Measurements from ENCODE around the gene ARHGDIG.

Gene ARHGDIG

DNA sequence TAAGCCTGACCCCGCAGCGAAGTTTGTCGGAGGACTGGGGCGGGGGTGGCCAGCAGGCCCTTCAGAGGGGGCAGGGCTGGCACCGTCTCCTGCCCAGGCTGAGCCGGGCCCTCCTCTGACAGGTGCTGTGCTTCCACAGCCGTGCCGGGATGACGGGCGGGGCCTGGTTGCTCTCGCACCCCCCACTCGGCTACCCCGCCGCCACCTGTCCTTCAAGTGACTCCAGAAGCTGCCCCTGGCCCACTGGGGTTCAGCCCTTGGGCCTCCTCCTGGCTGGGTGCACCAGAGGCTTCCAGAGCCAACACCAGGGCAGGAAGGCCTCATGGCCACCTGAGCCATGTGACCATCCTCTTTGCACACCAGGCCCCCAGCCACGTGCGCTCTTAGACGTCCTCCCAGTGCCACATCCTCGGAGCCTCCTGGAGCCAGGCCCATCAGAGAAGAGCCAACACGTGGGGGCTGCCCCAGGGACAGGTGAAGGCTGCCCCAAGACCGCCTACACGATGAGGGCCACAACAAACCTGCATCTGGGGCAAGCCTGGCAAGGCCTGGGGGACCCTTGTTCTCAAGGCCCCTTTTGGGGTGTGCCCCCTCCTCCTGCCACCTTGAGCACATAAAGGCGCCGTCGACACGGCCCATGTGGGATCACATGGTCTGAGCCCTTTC is 9.8 kb downstream of the ARHGDIG start:
- no peak for DNase-seq
- no peak for TF ChIP-seq POLR2A (IDR thresholded peaks at IDR 0.05; ENCODE audit: low read length)
- TF ChIP-seq GATA1 (IDR thresholded peaks at IDR 0.05; ENCODE audit: low read depth, low read length) = no peak

DNA sequence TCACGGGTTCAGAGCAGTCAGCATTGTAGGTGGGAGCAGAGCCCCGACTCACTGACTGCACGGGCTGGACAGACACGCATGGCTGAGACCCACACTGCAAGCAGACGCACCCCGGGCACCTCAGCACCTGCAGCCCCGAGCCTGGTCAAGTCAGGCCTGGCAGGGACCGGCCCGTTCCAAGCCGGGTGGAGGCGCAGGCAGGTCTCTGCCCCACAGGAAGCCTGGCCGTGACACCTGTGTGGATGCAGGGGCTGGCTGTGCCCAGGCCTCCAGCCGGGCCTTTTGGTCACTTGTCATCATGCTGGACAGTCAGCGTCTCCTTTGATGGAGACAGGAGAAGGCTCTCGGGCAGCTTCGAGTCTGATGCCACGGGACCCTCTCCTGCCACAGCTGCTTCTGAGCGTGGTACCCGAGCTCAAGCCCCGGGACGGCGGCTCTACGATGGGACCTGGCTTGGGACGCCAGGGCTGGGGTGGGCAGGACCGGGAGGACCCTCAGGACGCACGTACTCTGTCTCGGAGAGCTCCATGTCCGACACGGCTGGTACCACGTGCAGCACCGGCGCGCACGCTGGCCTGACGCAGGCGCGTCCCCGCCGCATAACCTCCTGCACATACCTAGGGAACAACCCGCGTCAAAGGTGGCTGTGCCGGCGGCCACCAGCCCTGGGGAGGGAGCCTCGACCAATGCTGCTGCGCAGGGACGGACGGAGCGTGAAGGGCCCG is 10.5 kb downstream of the ARHGDIG start:
- TF ChIP-seq GATA1 (IDR thresholded peaks at IDR 0.05; ENCODE audit: low read depth, low read length) (no peak), POLR2A (IDR thresholded peaks at IDR 0.05; ENCODE audit: low read length) (no peak)
- DNase-seq = no peak

DNA sequence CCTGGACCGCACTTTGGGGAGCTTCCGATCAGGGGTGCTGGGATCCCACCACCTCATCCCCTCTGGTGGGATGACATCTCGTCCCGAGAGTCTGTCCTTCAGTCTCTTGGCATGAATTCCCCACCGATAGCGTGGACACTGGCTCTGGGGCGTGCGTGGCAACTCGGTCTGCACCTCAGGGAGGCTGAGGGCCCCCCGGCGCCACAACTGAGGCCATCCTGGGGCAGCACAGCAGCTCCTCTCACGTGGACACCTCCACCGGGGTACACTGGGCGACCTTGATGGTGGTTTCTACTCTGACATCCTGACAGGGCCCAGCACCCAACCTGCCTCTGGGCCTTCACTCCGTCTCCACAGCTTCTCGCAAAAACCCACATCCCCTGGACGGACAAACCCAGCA is 11.1 kb downstream of the ARHGDIG start:
- TF ChIP-seq POLR2A (IDR thresholded peaks at IDR 0.05; ENCODE audit: low read length) (no peak), GATA1 (IDR thresholded peaks at IDR 0.05; ENCODE audit: low read depth, low read length) (no peak)
- no peak for DNase-seq

DNA sequence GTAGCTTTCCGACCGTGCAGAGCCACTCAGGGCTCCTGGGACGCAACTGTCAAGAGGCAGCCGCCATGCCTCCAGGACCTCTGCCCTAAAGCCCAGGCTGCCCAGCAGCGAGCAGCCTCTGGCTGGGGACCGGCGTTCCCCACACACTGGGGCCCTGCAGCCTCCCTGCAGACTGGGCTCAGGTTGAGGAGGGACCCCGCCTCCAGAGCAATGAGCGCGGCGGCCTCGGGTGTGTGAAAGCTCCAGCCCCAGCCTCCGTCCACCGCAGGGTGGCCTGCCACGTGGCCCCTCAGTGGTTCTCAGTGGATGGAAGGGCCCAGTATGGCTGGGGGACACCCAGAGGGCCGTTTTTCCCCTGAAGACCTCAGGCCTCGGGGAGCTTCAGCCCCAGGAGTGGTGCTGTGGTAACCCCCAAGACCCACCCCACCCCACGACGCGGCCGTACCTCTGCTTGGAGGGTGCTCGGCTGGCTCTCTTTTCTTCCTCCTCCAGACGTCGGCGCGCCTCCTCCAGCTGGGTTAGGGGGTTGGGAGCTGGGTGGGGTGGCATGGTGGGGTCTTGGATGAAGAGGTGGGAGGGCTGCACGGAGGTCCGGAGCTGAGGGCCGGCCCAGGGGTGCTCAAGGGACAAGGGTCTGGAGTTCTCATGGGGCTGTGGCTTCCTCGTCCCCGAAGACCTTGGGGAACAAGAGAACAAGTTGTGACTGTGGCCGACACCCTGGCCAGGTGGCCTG is 12.8 kb downstream of the ARHGDIG start:
- DNase-seq = no peak
- no peak for TF ChIP-seq POLR2A (IDR thresholded peaks at IDR 0.05; ENCODE audit: low read length)
- no peak for TF ChIP-seq GATA1 (IDR thresholded peaks at IDR 0.05; ENCODE audit: low read depth, low read length)

GRCh38 chr16:296276-296675 is 15.9 kb downstream of the ARHGDIG start:
- DNase-seq = no peak

DNA sequence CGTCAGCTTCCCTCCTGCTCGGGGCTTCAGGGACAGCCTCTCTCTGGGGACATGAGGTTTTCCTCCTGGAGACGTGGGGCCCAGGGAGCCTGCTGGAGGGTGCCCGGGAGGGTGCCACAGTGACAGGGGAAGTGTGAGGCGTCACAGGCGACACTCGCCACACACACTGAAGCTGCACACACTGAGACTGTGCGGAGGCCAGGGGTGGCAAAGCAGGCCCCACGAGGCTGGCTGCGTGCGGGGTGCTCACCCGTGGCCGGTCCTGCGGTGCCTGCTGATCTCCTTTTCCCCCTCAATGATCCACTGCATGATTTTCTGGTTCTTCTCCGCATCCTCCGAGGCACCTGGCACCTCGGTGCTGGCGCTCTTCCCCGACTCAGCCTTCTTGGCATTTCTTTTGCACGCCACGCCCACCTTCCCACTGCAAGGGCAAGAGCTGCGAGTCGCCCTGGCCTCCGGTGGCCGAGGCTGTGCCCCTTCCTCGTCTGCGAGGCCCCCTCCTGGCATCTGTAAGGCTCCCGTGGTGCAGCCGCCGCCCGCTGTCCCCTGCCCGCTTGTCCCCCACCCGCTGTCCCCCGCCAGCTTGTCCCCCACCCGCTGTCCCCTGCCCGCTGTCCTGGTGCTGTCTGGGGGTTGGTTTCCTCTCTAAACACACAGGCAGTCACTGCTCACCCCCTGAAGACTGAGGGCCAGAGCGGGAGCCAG is 16.6 kb downstream of the ARHGDIG start:
- TF ChIP-seq POLR2A (IDR thresholded peaks at IDR 0.05; ENCODE audit: low read length) (no peak), GATA1 (IDR thresholded peaks at IDR 0.05; ENCODE audit: low read depth, low read length) (no peak)

More at GRCh38 chr16:296276-296675, 15.9 kb downstream of the ARHGDIG start:
- no peak for TF ChIP-seq POLR2A (IDR thresholded peaks at IDR 0.05; ENCODE audit: low read length)
- no peak for TF ChIP-seq GATA1 (IDR thresholded peaks at IDR 0.05; ENCODE audit: low read depth, low read length)

GRCh38 chr16:297832-298231 is 17.4 kb downstream of the ARHGDIG start:
- no peak for TF ChIP-seq GATA1 (IDR thresholded peaks at IDR 0.05; ENCODE audit: low read depth, low read length)
- TF ChIP-seq POLR2A (IDR thresholded peaks at IDR 0.05; ENCODE audit: low read length) = no peak
- no peak for DNase-seq

More for the DNA sequence above, 16.6 kb downstream of the ARHGDIG start:
- DNase-seq = no peak

GRCh38 chr16:301235-301634 is 20.8 kb downstream of the ARHGDIG start:
- TF ChIP-seq GATA1 (IDR thresholded peaks at IDR 0.05; ENCODE audit: low read depth, low read length) = no peak
- no peak for TF ChIP-seq POLR2A (IDR thresholded peaks at IDR 0.05; ENCODE audit: low read length)
- DNase-seq = no peak

GRCh38 chr16:301950-302349 is 21.6 kb downstream of the ARHGDIG start:
- no peak for DNase-seq
- TF ChIP-seq POLR2A (IDR thresholded peaks at IDR 0.05; ENCODE audit: low read length) = no peak
- no peak for TF ChIP-seq GATA1 (IDR thresholded peaks at IDR 0.05; ENCODE audit: low read depth, low read length)

GRCh38 chr16:303760-304505 is 23.5 kb downstream of the ARHGDIG start:
- DNase-seq = peak; percentile 23 to 31
- TF ChIP-seq POLR2A (IDR thresholded peaks at IDR 0.05; ENCODE audit: low read length) = no peak
- TF ChIP-seq GATA1 (IDR thresholded peaks at IDR 0.05; ENCODE audit: low read depth, low read length) = no peak

- no peak for DNase-seq
- TF ChIP-seq POLR2A (IDR thresholded peaks at IDR 0.05; ENCODE audit: low read length) (no peak), GATA1 (IDR thresholded peaks at IDR 0.05; ENCODE audit: low read depth, low read length) (no peak)
Observed at GRCh38 chr16:305916-306626, 25.7 kb downstream of the ARHGDIG start.

DNA sequence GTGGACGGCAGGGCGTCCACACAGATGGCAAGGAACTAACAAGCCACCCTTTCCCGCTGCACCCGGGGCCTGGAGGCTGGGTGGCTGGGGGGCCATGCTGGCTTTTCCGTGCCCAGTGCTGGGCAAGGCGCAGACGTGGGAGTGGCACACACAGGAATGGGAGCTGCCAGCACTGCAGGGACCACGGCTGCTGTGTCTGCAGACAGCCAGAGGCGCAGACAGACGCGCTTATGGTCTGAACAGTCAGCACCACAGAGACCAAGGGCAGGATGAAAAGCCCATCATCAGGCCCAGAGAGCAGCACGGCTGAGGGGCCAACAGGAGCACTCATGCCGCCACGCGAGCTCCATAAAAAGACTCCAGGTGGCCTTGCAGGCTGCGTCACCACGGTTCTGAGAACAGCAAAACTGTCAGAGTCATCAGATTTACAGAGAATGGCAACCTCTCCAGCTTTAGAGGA is 26.6 kb downstream of the ARHGDIG start:
- TF ChIP-seq GATA1 (IDR thresholded peaks at IDR 0.05; ENCODE audit: low read depth, low read length) (no peak), POLR2A (IDR thresholded peaks at IDR 0.05; ENCODE audit: low read length) (no peak)
- no peak for DNase-seq
